Stimulated activated CD4-positive, alpha-beta T cell treated with anti-CD3 and anti-CD28 coated beads, Interleukin-1b, Interleukin-23, amount 100 ng/mL, for 24 hours (primary cell): ENCODE measurements around the gene PDGFC.
"Not testable (repeated sequence)": the region's sequence is repeated elsewhere in the genome, so short reads cannot be mapped to it uniquely, and the experiment has no call there.

ENCODE experiments used
- DNase-seq, 4 experiments: peaks; one replicate each; pipeline ENCODE4 v3.0.0-alpha.2; 2020; ENCODE audit warnings: low read depth in 4 of 4, low spot score in 1 of 4

PDGFC gene

DNA sequence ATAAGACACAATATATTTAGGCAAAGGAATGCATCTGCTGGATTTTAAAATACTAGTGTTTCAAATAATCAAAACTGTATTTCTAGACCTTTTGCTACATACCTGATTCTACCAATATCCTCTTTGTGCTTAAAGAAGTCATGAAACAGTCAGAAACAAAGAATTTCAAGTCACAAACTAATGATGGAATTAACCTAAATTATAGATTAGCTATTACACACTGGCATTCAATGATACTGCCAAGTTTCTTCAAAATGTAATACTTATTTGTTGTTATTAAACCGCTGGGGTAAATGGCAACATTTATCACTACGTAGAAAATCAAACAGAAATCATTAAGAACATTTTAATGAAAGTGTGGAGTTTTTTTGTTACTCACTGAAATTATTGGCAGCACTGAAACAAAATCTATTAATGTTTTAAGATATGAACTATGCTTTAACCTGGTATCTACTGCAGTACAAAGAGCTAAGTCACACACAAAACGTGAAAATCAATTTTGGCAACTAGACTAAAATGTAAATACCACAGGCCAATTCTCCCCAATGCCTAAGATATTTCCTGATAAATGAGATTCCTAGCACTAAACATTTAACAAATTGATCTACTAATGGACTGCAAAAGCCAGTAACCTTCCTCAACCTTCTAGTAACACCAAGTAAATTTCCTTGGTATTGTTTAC, 19.4 kb downstream of the PDGFC start:
- DNase-seq, result no peak

DNA sequence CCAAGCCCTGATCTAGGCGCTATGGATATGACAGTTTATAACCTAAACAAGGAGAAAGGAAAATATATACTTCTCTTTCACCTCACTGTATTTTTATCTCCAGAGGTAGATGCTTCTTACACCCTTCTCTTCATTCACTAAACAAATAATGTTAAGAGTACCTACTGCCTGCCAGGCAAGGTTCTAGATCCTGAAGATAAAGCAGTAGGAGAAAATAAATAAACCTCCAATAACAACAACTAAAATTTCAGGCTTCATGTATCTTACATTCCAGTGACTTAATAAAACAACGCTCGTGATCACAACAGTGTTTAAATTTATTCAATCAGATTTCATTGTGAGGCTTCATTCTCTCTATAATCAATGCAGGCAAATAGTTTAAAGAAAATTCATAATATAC, 20.7 kb downstream of the PDGFC start:
- DNase-seq, result no peak

DNA sequence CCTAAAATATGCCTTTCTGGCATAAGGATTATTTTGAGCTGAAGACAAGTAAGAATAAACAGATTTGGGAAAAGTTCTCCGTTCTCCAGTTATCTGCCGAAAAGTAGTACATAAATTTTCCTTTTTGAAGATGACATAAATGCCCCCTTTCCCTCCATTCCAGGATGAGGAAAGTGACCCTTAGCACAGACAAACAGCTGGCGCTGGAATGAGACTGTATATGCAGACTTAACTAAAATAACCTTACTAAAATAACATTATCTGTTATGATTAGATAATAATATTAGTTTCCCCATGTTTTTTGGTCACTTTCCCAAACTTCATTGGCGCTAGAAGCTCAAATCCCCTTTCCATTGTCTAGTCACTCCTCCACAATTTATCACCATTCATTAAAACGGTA, 21.5 kb downstream of the PDGFC start:
- DNase-seq, result no peak

DNA sequence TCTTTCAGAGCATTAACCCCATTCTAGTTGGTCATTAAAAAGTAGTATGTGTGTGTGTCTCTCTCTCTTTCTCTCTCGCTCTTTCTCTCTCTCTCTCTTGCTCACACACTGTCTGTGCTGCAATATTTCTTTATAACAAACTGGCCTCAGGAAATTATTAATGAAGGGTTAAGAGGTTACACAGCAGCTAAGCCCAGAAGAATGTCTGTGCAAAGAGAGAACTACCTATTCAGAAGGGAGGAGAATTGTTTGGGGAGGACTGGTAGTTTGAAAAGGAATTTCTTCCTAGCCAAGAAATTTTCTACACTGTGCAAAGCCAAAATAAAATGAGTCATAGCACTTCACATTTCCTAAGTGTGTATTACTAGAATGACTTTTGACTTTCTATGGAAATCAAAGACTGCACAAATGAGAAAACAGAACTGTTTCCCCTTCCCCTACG, 22.2 kb downstream of the PDGFC start:
- no peak for DNase-seq

DNA sequence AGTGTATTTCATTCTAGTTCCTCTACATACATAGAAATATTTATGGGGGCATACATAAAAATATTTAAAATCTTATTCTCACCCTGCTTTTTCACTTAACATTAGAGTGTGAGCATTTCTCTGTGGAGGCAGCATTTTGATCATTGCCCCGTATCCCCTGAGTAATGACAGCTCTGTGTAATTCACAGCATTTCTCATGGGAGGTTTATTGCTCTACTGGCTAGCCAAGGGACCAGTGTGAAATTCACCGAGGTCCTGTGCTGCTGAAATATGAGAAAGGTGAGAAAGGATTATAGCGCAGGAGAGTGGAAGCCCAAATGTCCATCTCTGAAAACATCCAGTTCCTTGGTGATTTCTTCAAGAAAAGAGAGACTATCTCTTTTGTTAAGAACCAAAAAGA, 22.9 kb downstream of the PDGFC start:
- DNase-seq, result no peak

GRCh38 chr4:156948133-156948532, 23.5 kb downstream of the PDGFC start:
- no peak for DNase-seq

DNA sequence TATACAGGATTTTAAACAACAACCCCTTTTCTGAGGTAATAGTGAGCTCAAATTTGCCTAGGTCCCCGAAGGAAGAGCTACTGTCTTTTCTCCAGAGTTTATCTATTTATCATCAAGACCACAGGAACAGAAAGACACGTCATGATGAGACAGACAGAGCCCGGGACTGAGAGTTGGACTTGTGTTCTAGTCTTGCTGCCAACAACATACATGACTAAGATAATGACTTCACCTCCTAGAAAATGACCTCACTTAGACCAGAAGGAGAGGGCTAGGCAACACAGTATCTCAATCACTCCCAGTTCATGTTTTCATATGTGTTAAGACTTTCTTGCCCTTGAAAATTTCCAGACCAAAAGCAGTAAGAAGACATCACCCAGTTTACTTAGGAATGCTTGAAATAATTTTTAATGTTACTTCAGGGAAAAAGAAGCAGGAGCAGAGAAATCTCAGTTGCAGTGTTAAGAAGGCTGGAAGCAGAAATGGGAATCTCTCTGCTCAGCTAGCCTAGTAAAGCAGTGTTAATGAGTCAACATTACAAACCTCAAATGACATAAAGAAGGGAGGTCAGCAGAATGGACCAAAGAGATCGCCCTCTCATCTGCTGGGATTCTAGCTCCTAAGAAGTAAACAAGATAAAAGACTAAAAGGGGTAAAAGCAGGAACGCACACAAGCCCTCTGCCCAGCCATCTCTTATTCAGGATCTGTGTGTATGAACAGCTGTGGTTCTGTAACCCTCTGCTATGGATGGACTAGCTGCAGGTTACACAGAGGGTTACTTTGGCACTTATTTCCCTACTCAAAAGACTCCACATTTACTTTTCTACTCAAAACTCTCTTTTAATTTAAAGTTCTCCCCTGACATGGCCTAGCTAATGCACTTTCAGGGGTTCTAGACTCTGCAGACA, 24.8 kb downstream of the PDGFC start:
- no peak for DNase-seq

GRCh38 chr4:156945532-156945931, 26.1 kb downstream of the PDGFC start:
- no peak for DNase-seq

- DNase-seq, result no peak
These were observed 28.6 kb downstream of the PDGFC start for GRCh38 chr4:156942991-156943390.

- no peak for DNase-seq
These were observed 29.6 kb downstream of the PDGFC start for GRCh38 chr4:156941940-156942548.

- DNase-seq, result no peak
These were observed 31.8 kb downstream of the PDGFC start for GRCh38 chr4:156939801-156940200.

DNA sequence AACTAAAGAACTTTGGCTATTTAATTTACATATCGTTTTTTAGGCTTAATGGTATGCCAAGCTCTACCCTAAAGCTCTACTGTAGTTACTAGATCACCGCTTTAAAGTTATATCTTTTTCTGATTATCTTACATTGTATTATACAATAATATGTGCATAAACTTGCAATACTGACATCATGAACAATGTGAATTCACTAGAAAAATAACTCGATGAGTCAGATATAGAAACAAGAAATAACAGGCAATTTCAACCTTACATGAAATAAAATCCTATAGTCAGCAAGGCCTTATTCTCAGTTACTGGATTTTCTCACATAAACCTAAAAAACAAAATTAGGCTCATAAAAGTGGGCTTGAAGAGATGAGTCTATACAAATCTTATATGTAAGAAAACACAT, 32.5 kb downstream of the PDGFC start:
- no peak for DNase-seq

DNA sequence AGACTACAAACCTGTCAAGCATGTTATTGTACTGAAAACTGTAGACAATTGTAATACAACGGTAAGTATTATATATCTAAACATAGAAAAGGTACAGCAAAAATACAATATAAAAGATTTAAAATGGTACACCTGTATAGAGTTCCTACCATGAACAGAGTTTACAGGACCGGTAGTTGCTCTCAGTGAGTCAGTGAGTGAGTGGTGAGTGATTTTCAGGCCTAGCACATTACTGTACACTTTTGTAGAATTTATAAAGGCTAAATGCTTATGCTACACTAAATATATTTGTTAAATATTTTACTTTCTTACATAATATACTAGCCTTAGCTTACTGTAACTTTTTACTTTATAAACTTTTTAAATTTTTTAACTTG, 37.4 kb downstream of the PDGFC start:
- DNase-seq, result no peak

DNA sequence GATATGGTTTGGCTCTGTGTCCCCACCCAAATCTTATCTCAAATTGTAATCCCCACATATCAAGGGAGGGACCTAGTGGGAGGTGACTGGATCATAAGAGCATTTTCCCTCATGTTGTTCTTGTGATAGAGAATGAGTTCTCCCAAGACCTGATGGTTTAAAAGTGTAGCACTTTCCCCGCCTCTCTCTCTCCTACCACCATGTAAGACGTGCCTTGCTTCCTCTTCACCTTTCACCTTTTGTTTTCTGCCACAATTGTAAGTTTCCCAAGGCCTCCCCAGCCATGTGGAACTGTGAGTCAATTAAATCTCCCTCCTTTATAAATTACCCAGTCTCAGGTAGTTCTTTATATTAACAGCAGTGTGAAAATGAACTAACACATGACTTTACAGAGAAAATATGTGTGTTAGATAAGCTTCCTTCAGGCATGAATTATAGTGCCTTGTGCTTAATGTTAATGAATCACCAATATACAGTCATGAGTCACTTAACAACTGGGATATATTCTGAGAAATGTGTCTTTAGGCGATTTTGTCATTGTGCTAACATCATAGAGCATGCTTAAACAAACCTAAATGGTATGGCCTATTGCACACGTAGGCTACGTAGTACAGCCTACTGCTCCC, 37.9 kb downstream of the PDGFC start:
- DNase-seq, result no peak

DNA sequence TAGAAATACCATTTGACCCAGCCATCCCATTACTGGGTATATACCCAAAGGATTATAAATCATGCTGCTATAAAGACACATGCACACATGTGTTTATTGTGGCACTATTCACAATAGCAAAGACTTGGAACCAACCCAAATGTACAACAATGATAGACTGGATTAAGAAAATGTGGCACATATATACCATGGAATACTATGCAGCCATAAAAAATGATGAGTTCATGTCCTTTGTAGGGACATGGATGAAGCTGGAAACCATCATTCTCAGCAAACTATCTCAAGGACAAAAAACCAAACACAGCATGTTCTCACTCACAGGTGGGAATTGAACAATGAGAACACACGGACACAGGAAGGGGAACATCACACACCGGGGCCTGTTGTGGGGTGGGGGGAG, 39.2 kb downstream of the PDGFC start:
- not testable (repeated sequence) for DNase-seq

GRCh38 chr4:156931267-156931666, 40.3 kb downstream of the PDGFC start:
- no peak for DNase-seq

DNA sequence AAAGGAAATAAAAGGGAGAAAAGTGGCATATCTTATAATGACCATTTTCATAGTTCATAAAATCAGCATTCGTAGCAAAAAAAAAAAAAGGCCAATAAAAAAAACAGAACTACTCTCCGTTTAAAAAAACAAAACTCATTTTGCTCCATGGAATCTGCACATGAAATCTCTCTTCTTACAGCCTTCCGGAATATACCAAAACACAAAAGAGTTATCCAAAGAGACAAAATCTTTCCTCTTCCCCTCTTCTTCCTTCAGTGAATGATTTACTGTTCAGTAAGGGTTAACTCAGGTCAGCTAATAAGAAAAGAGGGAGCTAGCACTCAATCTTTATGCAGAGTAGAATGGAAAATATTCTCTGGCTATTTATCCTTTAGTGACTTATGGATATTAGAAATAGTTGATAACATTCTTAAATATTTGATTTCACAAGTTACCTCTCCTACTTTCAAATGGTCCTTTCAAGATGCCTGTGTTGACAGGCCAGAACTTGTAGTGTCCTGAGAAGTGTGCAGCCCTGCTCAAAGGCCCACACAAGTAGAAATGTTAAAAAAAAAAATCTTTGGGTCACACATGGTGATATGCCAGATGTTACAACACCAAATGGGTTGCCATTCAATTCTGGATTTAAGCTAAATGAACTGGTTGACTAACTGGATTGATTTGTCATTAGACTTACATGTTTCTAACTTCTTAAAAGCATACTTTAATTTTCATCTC, 42.1 kb downstream of the PDGFC start:
- DNase-seq, result no peak

GRCh38 chr4:156924774-156925315, 46.8 kb downstream of the PDGFC start:
- DNase-seq, result no peak

GRCh38 chr4:156923525-156923924, 48.1 kb downstream of the PDGFC start:
- DNase-seq, result no peak

DNA sequence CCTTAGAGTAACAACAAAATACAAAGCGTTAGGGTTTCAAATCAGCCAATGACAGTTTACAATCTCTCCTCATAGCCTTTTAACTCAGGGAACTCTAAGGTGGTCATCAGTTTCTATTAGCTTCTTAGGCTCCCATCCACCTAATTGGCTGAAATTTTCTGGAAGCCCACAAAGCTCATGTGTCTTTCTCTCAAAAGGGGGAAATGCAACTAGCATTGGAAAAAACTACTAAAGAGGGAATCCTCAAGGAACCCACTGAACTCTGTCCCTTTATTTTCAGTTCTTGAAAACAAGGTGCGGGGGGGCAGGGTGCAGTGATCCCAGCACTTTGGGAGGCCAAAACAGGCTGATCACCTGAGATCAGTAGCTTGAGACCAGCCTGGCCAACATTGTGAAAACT, 56.4 kb downstream of the PDGFC start:
- no peak for DNase-seq

DNA sequence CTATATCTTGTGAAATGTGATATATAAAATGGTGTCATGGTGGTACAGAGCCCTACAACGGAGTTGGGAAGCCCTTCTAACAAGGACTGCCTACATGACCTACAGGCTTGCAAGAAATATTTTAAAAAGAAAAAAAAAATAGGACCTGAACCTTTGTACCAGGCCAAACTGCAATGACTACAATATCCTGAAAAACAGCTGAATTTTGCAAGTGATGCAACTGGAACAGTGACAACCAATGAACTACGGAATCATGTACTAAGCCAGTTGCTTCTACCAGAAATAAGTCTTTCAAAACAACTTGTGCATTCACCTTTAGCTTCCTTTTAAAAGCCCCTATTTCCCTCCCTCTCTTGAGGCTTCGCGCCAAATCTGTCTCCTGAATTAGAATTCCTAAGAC, 58.4 kb downstream of the PDGFC start:
- no peak for DNase-seq
